GM23338 (cell line): Measurements from ENCODE around the gene PPM1F. TPM values are rescaled to one million over a fixed set of nuclear protein-coding genes. Genes with fewer than 3 reads are reported as not detected.

Experiments
- ATAC-seq: fragments of 200-7000 bp; cut with Tn5 transposase; 3 replicates; pipeline ENCODE4 v1.9.1; 2020
- DNase-seq: peaks from one replicate; pipeline ENCODE4 v3.0.0-alpha.2; 2015; ENCODE audit warnings: low spot score
- H2AFZ ChIP-seq: fragments of 200-600 bp; sonication (generic); 2 replicates; pipeline ENCODE4 v1.8.0; 2016; ENCODE audit warnings: antibody characterized with exemption, mild to moderate bottlenecking, moderate library complexity
- H3F3A ChIP-seq: fragments of 200-600 bp; sonication (generic); replicated peaks from 2 replicates; pipeline ENCODE4 v1.8.0; 2017; ENCODE audit warnings: antibody characterized with exemption, mixed run types, low read depth
- H3K27ac ChIP-seq: fragments of 200-600 bp; sonication (generic); 2 replicates; pipeline ENCODE4 v1.6.1; 2016; ENCODE audit warnings: low read depth
- H3K27me3 ChIP-seq: fragments of 200-600 bp; sonication (generic); 2 replicates; pipeline ENCODE4 v1.8.0; 2016; ENCODE audit warnings: mild to moderate bottlenecking, mixed run types, moderate library complexity; ENCODE audit not compliant: insufficient read depth
- H3K36me3 ChIP-seq: fragments of 200-600 bp; sonication (generic); 2 replicates; pipeline ENCODE4 v1.8.0; 2016; ENCODE audit warnings: mild to moderate bottlenecking; ENCODE audit not compliant: insufficient read depth
- H3K4me1 ChIP-seq: fragments of 200-600 bp; sonication (generic); 2 replicates; pipeline ENCODE4 v1.8.0; 2016; ENCODE audit warnings: mild to moderate bottlenecking, moderate library complexity; ENCODE audit not compliant: insufficient read depth
- H3K4me2 ChIP-seq: fragments of 200-600 bp; sonication (generic); 2 replicates; pipeline ENCODE4 v1.7.1; 2017; ENCODE audit warnings: mixed run types
- H3K4me3 ChIP-seq: fragments of 200-600 bp; sonication (generic); 2 replicates; pipeline ENCODE4 v1.6.1; 2016; ENCODE audit warnings: mixed run types
- H3K79me2 ChIP-seq: fragments of 200-600 bp; sonication (generic); replicated peaks from 2 replicates; pipeline ENCODE4 v1.8.0; 2017; ENCODE audit warnings: mild to moderate bottlenecking; ENCODE audit not compliant: insufficient read depth
- H3K9me2 ChIP-seq: fragments of 200-600 bp; sonication (generic); 2 replicates; pipeline ENCODE4 v1.8.0; 2017; ENCODE audit not compliant: insufficient read depth
- H4K20me1 ChIP-seq: fragments of 200-600 bp; sonication (generic); replicated peaks from 2 replicates; pipeline ENCODE4 v1.8.0; 2017; ENCODE audit warnings: mild to moderate bottlenecking; ENCODE audit not compliant: insufficient read depth
- H3K27ac Mint-ChIP-seq: 2 replicates; pipeline ENCODE4 v1.8.0; 2020; ENCODE audit warnings: inconsistent platforms, mild to moderate bottlenecking, moderate library complexity, mixed read lengths
- H3K27me3 Mint-ChIP-seq: 3 replicates; pipeline ENCODE4 v1.8.0; 2022; ENCODE audit warnings: low read depth, mild to moderate bottlenecking, moderate library complexity, mixed read lengths, inconsistent platforms; ENCODE audit not compliant: insufficient read depth, poor library complexity
- H3K36me3 Mint-ChIP-seq: 3 replicates; pipeline ENCODE4 v1.8.0; 2021; ENCODE audit warnings: low read depth, mild to moderate bottlenecking, inconsistent platforms, moderate library complexity, mixed read lengths
- H3K4me1 Mint-ChIP-seq: 3 replicates; pipeline ENCODE4 v1.8.0; 2020; ENCODE audit warnings: mild to moderate bottlenecking, inconsistent platforms, mixed read lengths
- H3K4me3 Mint-ChIP-seq: 3 replicates; pipeline ENCODE4 v1.8.0; 2021; ENCODE audit warnings: moderate library complexity, mild to moderate bottlenecking, inconsistent platforms, mixed read lengths
- H3K9me3 Mint-ChIP-seq: 3 replicates; pipeline ENCODE4 v1.8.0; 2020; ENCODE audit warnings: moderate library complexity, mild to moderate bottlenecking, inconsistent platforms, mixed read lengths
- CREB1 ChIP-seq: fragments of 250-450 bp; sonication (Bioruptor Pico); IDR thresholded peaks from 2 replicates; pipeline ENCODE4 v1.5.0; 2020; ENCODE audit warnings: low read depth, mild to moderate bottlenecking, moderate library complexity
- EZH2 ChIP-seq: fragments of 200-600 bp; sonication (generic); IDR thresholded peaks from one replicate; pipeline ENCODE4 v1.8.0; 2017; ENCODE audit warnings: antibody characterized with exemption, mild to moderate bottlenecking, low read depth; ENCODE audit not compliant: unreplicated experiment
- EZH2phosphoT487 ChIP-seq: fragments of 200-600 bp; sonication (generic); IDR thresholded peaks from one replicate; pipeline ENCODE4 v1.8.1; 2018; ENCODE audit warnings: antibody characterized with exemption; ENCODE audit not compliant: unreplicated experiment
- JUNB ChIP-seq: IDR thresholded peaks from one replicate; pipeline ENCODE4 v1.6.1; 2016; ENCODE audit warnings: antibody characterized with exemption; ENCODE audit not compliant: unreplicated experiment
- NANOG ChIP-seq: IDR thresholded peaks from 2 replicates; pipeline ENCODE4 v1.6.1; 2016; ENCODE audit warnings: antibody characterized with exemption, borderline replicate concordance
- POLR2AphosphoS5 ChIP-seq: IDR thresholded peaks from 2 replicates; pipeline ENCODE4 v1.6.1; 2016; ENCODE audit warnings: antibody characterized with exemption, low read depth
- STAT1 ChIP-seq: IDR thresholded peaks from one replicate; pipeline ENCODE4 v1.6.1; 2016; ENCODE audit warnings: antibody characterized with exemption; ENCODE audit not compliant: unreplicated experiment
- ZNF114 ChIP-seq: fragments of 250-450 bp; sonication (Bioruptor Pico); IDR thresholded peaks from 2 replicates; pipeline ENCODE4 v1.5.0; 2020; ENCODE audit warnings: mild to moderate bottlenecking, moderate library complexity
- ZNF331 ChIP-seq: fragments of 250-450 bp; sonication (Bioruptor Pico); IDR thresholded peaks from 2 replicates; pipeline ENCODE4 v1.5.0; 2020; ENCODE audit warnings: low read depth, mild to moderate bottlenecking, moderate library complexity
- polyA plus RNA-seq: library from polyadenylated mRNA; unstranded; fragments of >200 nt; fragmentation: Nextera tagmentation; extraction: Ambion mirVana; gene quantifications from 2 replicates; pipeline ENCODE4 v1.2.1, GENCODE V29; 2016
- total RNA-seq: library from RNA; depleted of rRNA; stranded (reverse); fragments of >200 nt; shearing (Covaris generic); gene quantifications from 2 replicates; pipeline ENCODE4 v1.2.3, GENCODE V29; 2014
- TF ChIP-seq, protein P1 (sequence below): IDR thresholded peaks from one replicate; pipeline ENCODE4 v1.6.1; 2018; ENCODE audit warnings: antibody characterized with exemption; ENCODE audit not compliant: unreplicated experiment
- TF ChIP-seq, protein P2 (sequence below): fragments of 250-450 bp; sonication (Bioruptor Pico); IDR thresholded peaks from 2 replicates; pipeline ENCODE4 v1.5.0; 2020; ENCODE audit warnings: mild to moderate bottlenecking, moderate library complexity

The PPM1F gene
- total and polyA plus RNA-seq, 2 experiments from 2014 or later: 7.1 to 29.3 TPM

DNA sequence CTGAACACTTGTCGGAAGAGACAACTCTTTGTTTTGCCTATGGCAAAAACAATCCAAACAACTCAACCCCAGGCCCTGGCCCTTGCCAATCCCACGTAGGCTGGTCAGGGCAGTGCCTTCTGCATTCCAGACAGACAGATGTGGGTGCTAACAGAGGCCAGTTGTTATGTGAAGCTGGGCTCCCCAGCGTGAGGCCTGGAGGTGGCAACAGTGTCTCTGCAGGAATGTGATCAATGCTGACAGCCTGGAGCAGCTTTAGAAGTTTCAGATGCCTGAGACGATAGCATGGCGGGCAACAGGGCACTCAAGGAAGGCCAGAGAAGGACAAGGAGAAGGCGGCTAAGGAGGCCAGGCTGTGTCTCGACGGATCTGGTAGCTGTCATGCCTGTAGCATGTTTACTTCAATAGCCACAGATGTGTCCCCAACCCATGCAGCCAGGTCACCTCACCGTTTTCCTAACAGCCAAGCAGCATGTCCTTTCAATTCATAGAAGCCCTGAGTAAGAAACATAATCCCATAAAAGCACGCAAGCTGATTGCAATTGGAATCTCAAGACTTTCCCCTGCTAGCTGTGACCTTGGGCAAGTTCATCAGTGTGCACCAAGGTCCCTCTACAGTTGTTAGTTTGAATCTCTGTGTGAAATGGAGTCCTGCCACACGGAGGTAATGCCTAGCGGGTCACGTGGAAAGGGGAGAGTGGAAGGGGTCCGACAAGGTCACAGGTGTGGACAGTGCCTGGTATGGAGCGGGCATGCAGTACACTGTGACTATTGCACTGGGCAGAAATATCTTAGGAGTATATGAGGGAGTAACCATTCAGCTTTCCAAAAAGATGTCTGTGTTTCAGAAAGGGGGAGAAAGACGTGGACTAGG lies 14.2 kb upstream of the PPM1F start:
- TF ChIP-seq NANOG (no peak), ZNF331 (CRISPR knock-in tag) (no peak), POLR2AphosphoS5 (no peak), CREB1 (no peak), JUNB (no peak), EZH2 (no peak), ZNF114 (CRISPR knock-in tag) (no peak)
- TF ChIP-seq, protein P1, sequence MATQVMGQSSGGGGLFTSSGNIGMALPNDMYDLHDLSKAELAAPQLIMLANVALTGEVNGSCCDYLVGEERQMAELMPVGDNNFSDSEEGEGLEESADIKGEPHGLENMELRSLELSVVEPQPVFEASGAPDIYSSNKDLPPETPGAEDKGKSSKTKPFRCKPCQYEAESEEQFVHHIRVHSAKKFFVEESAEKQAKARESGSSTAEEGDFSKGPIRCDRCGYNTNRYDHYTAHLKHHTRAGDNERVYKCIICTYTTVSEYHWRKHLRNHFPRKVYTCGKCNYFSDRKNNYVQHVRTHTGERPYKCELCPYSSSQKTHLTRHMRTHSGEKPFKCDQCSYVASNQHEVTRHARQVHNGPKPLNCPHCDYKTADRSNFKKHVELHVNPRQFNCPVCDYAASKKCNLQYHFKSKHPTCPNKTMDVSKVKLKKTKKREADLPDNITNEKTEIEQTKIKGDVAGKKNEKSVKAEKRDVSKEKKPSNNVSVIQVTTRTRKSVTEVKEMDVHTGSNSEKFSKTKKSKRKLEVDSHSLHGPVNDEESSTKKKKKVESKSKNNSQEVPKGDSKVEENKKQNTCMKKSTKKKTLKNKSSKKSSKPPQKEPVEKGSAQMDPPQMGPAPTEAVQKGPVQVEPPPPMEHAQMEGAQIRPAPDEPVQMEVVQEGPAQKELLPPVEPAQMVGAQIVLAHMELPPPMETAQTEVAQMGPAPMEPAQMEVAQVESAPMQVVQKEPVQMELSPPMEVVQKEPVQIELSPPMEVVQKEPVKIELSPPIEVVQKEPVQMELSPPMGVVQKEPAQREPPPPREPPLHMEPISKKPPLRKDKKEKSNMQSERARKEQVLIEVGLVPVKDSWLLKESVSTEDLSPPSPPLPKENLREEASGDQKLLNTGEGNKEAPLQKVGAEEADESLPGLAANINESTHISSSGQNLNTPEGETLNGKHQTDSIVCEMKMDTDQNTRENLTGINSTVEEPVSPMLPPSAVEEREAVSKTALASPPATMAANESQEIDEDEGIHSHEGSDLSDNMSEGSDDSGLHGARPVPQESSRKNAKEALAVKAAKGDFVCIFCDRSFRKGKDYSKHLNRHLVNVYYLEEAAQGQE: no peak
- Histone ChIP-seq H3K4me2 (no peak overlapping the region), H3K79me2 (no peaks in the 10 kb centered on the region), H4K20me1 (peaks cover 10% of the 10 kb centered on the region; the same call in 1 of the 2 replicates), H2AFZ (no peak overlapping the region), H3K27me3 (no peaks in the 10 kb centered on the region), H3K9me2 (no peaks in the 10 kb centered on the region), H3K4me1 (no peaks in the 10 kb centered on the region), H3K4me3 (no peak overlapping the region), H3K36me3 (peaks cover 13% of the 10 kb centered on the region; the same call in 1 of the 2 replicates), H3K27ac (no peak overlapping the region), H3F3A (no peaks in the 10 kb centered on the region)
- H3K4me3 Mint-ChIP-seq: no peak overlapping the region
- H3K36me3 Mint-ChIP-seq: peaks cover 85% of the 10 kb centered on the region
- peaks cover 14% of the 10 kb centered on the region for H3K27me3 Mint-ChIP-seq
- no peak for ATAC-seq
- no peaks in the 10 kb centered on the region for H3K4me1 Mint-ChIP-seq
- H3K27ac Mint-ChIP-seq: no peak overlapping the region
- peaks cover 4% of the 10 kb centered on the region; the same call in 2 of the 3 replicates for H3K9me3 Mint-ChIP-seq
- no peak for DNase-seq

DNA sequence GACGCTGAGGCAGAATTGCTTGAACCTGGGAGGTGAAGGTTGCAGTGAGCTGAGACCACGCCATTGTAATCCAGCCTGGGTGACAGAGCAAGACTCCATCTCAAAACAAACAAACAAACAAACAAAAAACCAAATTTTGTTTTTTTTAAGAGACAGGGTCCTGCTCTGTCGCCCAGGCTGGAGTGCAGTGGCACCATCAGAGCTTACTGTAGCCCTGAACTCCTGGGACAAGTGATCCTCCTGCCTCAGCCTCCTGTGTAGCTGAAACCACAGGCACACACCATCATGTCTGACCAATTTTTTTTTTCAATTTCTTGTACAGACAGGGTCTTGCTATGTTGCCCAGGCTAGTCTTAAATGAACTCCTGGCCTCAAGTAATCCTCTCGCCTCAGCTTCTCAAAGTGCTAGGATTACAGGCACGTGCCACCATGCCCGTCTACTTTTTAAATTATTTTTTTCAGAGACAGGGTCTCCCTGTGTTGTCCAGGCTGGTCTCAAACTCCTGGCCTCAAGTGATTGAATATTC lies 13.2 kb upstream of the PPM1F start:
- Histone ChIP-seq H3K36me3 (peaks cover 11% of the 10 kb centered on the region; the same call in 1 of the 2 replicates), H3K4me1 (no peaks in the 10 kb centered on the region), H3K4me2 (no peak overlapping the region), H2AFZ (no peak overlapping the region), H3K27ac (no peak overlapping the region), H3F3A (no peaks in the 10 kb centered on the region), H3K79me2 (no peaks in the 10 kb centered on the region), H4K20me1 (0 out of 2 replicates have a peak, but pooled peaks cover 10% of the 10 kb centered on the region), H3K27me3 (no peaks in the 10 kb centered on the region), H3K4me3 (no peak overlapping the region), H3K9me2 (no peaks in the 10 kb centered on the region)
- Mint-ChIP-seq H3K27ac (no peak overlapping the region), H3K4me3 (no peak overlapping the region), H3K9me3 (peaks cover 4% of the 10 kb centered on the region; the same call in 2 of the 3 replicates), H3K27me3 (peaks cover 14% of the 10 kb centered on the region), H3K4me1 (no peaks in the 10 kb centered on the region), H3K36me3 (peaks cover 79% of the 10 kb centered on the region)
- DNase-seq (no peak), ATAC-seq (no peak)
- no peak for TF ChIP-seq EZH2phosphoT487
- TF ChIP-seq, protein P2, sequence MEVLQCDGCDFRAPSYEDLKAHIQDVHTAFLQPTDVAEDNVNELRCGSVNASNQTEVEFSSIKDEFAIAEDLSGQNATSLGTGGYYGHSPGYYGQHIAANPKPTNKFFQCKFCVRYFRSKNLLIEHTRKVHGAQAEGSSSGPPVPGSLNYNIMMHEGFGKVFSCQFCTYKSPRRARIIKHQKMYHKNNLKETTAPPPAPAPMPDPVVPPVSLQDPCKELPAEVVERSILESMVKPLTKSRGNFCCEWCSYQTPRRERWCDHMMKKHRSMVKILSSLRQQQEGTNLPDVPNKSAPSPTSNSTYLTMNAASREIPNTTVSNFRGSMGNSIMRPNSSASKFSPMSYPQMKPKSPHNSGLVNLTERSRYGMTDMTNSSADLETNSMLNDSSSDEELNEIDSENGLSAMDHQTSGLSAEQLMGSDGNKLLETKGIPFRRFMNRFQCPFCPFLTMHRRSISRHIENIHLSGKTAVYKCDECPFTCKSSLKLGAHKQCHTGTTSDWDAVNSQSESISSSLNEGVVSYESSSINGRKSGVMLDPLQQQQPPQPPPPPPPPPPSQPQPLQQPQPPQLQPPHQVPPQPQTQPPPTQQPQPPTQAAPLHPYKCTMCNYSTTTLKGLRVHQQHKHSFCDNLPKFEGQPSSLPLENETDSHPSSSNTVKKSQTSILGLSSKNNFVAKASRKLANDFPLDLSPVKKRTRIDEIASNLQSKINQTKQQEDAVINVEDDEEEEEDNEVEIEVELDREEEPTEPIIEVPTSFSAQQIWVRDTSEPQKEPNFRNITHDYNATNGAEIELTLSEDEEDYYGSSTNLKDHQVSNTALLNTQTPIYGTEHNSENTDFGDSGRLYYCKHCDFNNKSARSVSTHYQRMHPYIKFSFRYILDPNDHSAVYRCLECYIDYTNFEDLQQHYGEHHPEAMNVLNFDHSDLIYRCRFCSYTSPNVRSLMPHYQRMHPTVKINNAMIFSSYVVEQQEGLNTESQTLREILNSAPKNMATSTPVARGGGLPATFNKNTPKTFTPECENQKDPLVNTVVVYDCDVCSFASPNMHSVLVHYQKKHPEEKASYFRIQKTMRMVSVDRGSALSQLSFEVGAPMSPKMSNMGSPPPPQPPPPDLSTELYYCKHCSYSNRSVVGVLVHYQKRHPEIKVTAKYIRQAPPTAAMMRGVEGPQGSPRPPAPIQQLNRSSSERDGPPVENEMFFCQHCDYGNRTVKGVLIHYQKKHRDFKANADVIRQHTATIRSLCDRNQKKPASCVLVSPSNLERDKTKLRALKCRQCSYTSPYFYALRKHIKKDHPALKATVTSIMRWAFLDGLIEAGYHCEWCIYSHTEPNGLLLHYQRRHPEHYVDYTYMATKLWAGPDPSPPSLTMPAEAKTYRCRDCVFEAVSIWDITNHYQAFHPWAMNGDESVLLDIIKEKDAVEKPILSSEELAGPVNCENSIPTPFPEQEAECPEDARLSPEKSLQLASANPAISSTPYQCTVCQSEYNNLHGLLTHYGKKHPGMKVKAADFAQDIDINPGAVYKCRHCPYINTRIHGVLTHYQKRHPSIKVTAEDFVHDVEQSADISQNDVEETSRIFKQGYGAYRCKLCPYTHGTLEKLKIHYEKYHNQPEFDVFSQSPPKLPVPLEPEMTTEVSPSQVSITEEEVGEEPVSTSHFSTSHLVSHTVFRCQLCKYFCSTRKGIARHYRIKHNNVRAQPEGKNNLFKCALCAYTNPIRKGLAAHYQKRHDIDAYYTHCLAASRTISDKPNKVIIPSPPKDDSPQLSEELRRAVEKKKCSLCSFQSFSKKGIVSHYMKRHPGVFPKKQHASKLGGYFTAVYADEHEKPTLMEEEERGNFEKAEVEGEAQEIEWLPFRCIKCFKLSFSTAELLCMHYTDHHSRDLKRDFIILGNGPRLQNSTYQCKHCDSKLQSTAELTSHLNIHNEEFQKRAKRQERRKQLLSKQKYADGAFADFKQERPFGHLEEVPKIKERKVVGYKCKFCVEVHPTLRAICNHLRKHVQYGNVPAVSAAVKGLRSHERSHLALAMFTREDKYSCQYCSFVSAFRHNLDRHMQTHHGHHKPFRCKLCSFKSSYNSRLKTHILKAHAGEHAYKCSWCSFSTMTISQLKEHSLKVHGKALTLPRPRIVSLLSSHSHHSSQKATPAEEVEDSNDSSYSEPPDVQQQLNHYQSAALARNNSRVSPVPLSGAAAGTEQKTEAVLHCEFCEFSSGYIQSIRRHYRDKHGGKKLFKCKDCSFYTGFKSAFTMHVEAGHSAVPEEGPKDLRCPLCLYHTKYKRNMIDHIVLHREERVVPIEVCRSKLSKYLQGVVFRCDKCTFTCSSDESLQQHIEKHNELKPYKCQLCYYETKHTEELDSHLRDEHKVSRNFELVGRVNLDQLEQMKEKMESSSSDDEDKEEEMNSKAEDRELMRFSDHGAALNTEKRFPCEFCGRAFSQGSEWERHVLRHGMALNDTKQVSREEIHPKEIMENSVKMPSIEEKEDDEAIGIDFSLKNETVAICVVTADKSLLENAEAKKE (CRISPR knock-in tag): no peak
- no peak for TF ChIP-seq STAT1
